OCI-LY7 (cell line): ENCODE measurements around the gene ZBTB48.
"Not testable (repeated sequence)": the region's sequence is repeated elsewhere in the genome, so short reads cannot be mapped to it uniquely, and the experiment has no call there.

Experiments
- EZH2phosphoT487 ChIP-seq: fragments of 200-600 bp; sonication (generic); IDR thresholded peaks from 2 replicates; pipeline ENCODE4 v1.6.1; 2018; ENCODE audit warnings: low read depth, borderline replicate concordance, mild to moderate bottlenecking, mixed run types, antibody characterized with exemption, low read length, moderate library complexity, mixed read lengths
- TF ChIP-seq, protein P1 (sequence below): fragments of 200-600 bp; sonication (generic); conservative IDR thresholded peaks from 2 replicates; pipeline ENCODE4 v1.5.1; 2014; ENCODE audit warnings: mild to moderate bottlenecking, antibody characterized with exemption, low read length, moderate library complexity, mixed read lengths

DNA sequence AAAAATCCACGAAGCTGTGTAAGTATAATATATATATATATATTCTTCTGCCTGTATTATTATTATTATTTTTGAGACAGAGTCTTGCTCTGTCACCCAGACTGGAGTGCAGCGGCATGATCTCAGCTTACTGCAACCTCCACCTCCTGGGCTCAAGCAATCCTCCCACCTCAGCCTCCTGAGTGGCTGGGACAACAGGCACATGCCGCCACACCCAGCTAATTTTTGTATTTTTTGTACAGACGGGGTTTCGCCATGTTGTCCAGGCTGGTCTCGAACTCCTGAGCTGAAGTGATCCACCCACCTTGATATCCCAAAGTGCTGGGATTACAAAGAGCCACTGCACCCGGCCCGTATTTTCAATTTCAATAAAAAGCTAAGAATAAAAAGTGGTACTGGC lies 20.2 kb downstream of the ZBTB48 start:
- TF ChIP-seq, protein P1, sequence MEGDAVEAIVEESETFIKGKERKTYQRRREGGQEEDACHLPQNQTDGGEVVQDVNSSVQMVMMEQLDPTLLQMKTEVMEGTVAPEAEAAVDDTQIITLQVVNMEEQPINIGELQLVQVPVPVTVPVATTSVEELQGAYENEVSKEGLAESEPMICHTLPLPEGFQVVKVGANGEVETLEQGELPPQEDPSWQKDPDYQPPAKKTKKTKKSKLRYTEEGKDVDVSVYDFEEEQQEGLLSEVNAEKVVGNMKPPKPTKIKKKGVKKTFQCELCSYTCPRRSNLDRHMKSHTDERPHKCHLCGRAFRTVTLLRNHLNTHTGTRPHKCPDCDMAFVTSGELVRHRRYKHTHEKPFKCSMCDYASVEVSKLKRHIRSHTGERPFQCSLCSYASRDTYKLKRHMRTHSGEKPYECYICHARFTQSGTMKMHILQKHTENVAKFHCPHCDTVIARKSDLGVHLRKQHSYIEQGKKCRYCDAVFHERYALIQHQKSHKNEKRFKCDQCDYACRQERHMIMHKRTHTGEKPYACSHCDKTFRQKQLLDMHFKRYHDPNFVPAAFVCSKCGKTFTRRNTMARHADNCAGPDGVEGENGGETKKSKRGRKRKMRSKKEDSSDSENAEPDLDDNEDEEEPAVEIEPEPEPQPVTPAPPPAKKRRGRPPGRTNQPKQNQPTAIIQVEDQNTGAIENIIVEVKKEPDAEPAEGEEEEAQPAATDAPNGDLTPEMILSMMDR = not testable (repeated sequence)
- not testable (repeated sequence) for TF ChIP-seq EZH2phosphoT487
